DND-41 (cell line): ENCODE measurements around the gene TOP3B.

Experiments used
- ATAC-seq: fragments of 200-7000 bp; cut with Tn5 transposase; 3 replicates; pipeline ENCODE4 v1.9.1; 2021; ENCODE audit warnings: low read depth; ENCODE audit not compliant: insufficient read depth
- DNase-seq: peaks from one replicate; pipeline ENCODE4 v3.0.0-alpha.2; 2020
- H2AFZ ChIP-seq: 2 replicates; pipeline ENCODE4 v1.6.0; 2012; ENCODE audit warnings: low read depth, low read length
- H3K27ac ChIP-seq: 2 replicates; pipeline ENCODE4 v1.5.1; 2012; ENCODE audit warnings: low read length, inconsistent platforms
- H3K27me3 ChIP-seq: fragments of 200-600 bp; sonication (generic); 2 replicates; pipeline ENCODE4 v1.6.0; 2012; ENCODE audit warnings: low read length, mild to moderate bottlenecking, inconsistent platforms; ENCODE audit not compliant: insufficient read depth, poor library complexity
- H3K36me3 ChIP-seq: 2 replicates; pipeline ENCODE4 v1.5.1; 2012; ENCODE audit warnings: low read length, inconsistent platforms; ENCODE audit not compliant: insufficient read depth
- H3K4me1 ChIP-seq: 2 replicates; pipeline ENCODE4 v1.5.1; 2012; ENCODE audit warnings: mild to moderate bottlenecking, low read length; ENCODE audit not compliant: insufficient read depth
- H3K4me2 ChIP-seq: 2 replicates; pipeline ENCODE4 v1.6.0; 2012; ENCODE audit warnings: mild to moderate bottlenecking, moderate library complexity, low read length, inconsistent platforms; ENCODE audit not compliant: insufficient read depth
- H3K4me3 ChIP-seq, 2 experiments: fragments of 200-600 bp in 1 of 2; shearing (Covaris generic) in 1 of 2; 2 replicates each; pipeline ENCODE4 v1.5.1; 2012 to 2016; ENCODE audit warnings: inconsistent platforms in 2 of 2, low read length in 2 of 2, mild to moderate bottlenecking in 2 of 2, low read depth in 1 of 2, moderate library complexity in 1 of 2
- H3K79me2 ChIP-seq: 2 replicates; pipeline ENCODE4 v1.6.0; 2012; ENCODE audit warnings: low read length, inconsistent platforms; ENCODE audit not compliant: insufficient read depth
- H3K9ac ChIP-seq: 2 replicates; pipeline ENCODE4 v1.6.0; 2012; ENCODE audit warnings: low read depth, mild to moderate bottlenecking, inconsistent platforms, low read length, moderate library complexity
- H3K9me3 ChIP-seq: 2 replicates; pipeline ENCODE4 v1.5.1; 2012; ENCODE audit warnings: low read length, moderate library complexity, mild to moderate bottlenecking, inconsistent platforms; ENCODE audit not compliant: insufficient read depth, severe bottlenecking
- H4K20me1 ChIP-seq: 2 replicates; pipeline ENCODE4 v1.6.0; 2012; ENCODE audit warnings: low read length; ENCODE audit not compliant: insufficient read depth
- CTCF ChIP-seq: IDR thresholded peaks from 2 replicates; pipeline ENCODE4 v1.5.1; 2012; ENCODE audit warnings: borderline replicate concordance, low read length, moderate library complexity, mild to moderate bottlenecking; ENCODE audit not compliant: poor library complexity, severe bottlenecking; ENCODE audit errors: extremely low read depth
- EZH2 ChIP-seq: IDR thresholded peaks from 3 replicates; pipeline ENCODE4 v1.6.1; 2012; ENCODE audit warnings: borderline replicate concordance, low read depth, mild to moderate bottlenecking, moderate library complexity, low read length, inconsistent platforms; ENCODE audit not compliant: severe bottlenecking

The TOP3B gene

GRCh38 chr22:22014285-22014659 lies 31.7 kb upstream of the TOP3B start:
- Histone ChIP-seq H3K27me3 (peaks cover 3% of the 10 kb centered on the region), H3K79me2 (no peaks in the 10 kb centered on the region), H3K36me3 (no peaks in the 10 kb centered on the region), H3K9ac (no peak overlapping the region), H4K20me1 (no peaks in the 10 kb centered on the region), H3K27ac (no peak overlapping the region), H3K4me1 (no peaks in the 10 kb centered on the region), H3K9me3 (no peaks in the 10 kb centered on the region), H3K4me3 (no peak overlapping the region), H3K4me2 (no peak overlapping the region), H2AFZ (no peak overlapping the region)
- DNase-seq (no peak), ATAC-seq (no peak)
- TF ChIP-seq EZH2 (no peak), CTCF (no peak)

GRCh38 chr22:22013559-22014284 lies 31.1 kb upstream of the TOP3B start:
- Histone ChIP-seq H3K4me2 (no peak overlapping the region), H4K20me1 (no peaks in the 10 kb centered on the region), H3K79me2 (no peaks in the 10 kb centered on the region), H3K27me3 (peaks cover 3% of the 10 kb centered on the region), H3K4me1 (no peaks in the 10 kb centered on the region), H3K4me3 (no peak overlapping the region), H3K36me3 (no peaks in the 10 kb centered on the region), H3K9me3 (no peaks in the 10 kb centered on the region), H3K9ac (no peak overlapping the region), H3K27ac (no peak overlapping the region), H2AFZ (no peak overlapping the region)
- no peak for ATAC-seq
- DNase-seq: no peak
- no peak for TF ChIP-seq EZH2
- no peak for TF ChIP-seq CTCF

GRCh38 chr22:22011964-22012363 lies 29.4 kb upstream of the TOP3B start:
- Histone ChIP-seq H3K27ac (no peak overlapping the region), H3K36me3 (no peaks in the 10 kb centered on the region), H4K20me1 (no peaks in the 10 kb centered on the region), H3K4me2 (no peak overlapping the region), H3K9me3 (no peaks in the 10 kb centered on the region), H3K4me3 (no peak overlapping the region), H3K27me3 (no peaks in the 10 kb centered on the region), H3K4me1 (no peaks in the 10 kb centered on the region), H3K9ac (no peak overlapping the region), H3K79me2 (no peaks in the 10 kb centered on the region), H2AFZ (no peak overlapping the region)
- DNase-seq (no peak), ATAC-seq (no peak)
- TF ChIP-seq CTCF: no peak

- ATAC-seq (no peak), DNase-seq (no peak)
- H3K36me3 ChIP-seq: no peaks in the 10 kb centered on the region
- no peak overlapping the region for H3K27ac ChIP-seq
- TF ChIP-seq EZH2 (no peak), CTCF (no peak)
- H3K4me2 ChIP-seq: no peak overlapping the region
- H3K4me3 ChIP-seq: no peak overlapping the region
- H2AFZ ChIP-seq: no peak overlapping the region
- peaks cover 5% of the 10 kb centered on the region for H3K27me3 ChIP-seq
- H3K79me2 ChIP-seq: no peaks in the 10 kb centered on the region
- H4K20me1 ChIP-seq: no peaks in the 10 kb centered on the region
- no peaks in the 10 kb centered on the region for H3K9me3 ChIP-seq
- H3K4me1 ChIP-seq: no peaks in the 10 kb centered on the region
- no peak overlapping the region for H3K9ac ChIP-seq
Measured at GRCh38 chr22:22010358-22010757, 27.8 kb upstream of the TOP3B start.
